MG63 (cell line): Measurements from ENCODE around the gene GORASP1. TPM values are rescaled to one million over a fixed set of nuclear protein-coding genes. Genes with fewer than 3 reads are reported as not detected.

Source experiments
- DNase-seq: peaks from one replicate; pipeline ENCODE4 v3.0.0-alpha.2; 2020
- H3K27me3 ChIP-seq: fragments of 250-450 bp; sonication (Bioruptor Pico); 2 replicates; pipeline ENCODE4 v1.5.1; 2020; ENCODE audit warnings: mild to moderate bottlenecking, moderate library complexity
- H3K36me3 ChIP-seq: fragments of 250-450 bp; sonication (Bioruptor Pico); 2 replicates; pipeline ENCODE4 v1.5.1; 2020; ENCODE audit warnings: mild to moderate bottlenecking, moderate library complexity
- H3K4me3 ChIP-seq: fragments of 250-450 bp; sonication (Bioruptor Pico); 2 replicates; pipeline ENCODE4 v1.5.1; 2020; ENCODE audit warnings: mild to moderate bottlenecking, moderate library complexity
- H3K9me3 ChIP-seq: fragments of 250-450 bp; sonication (Bioruptor Pico); 2 replicates; pipeline ENCODE4 v1.5.1; 2020; ENCODE audit warnings: mild to moderate bottlenecking, moderate library complexity
- total RNA-seq: library from RNA; depleted of rRNA; stranded (reverse); fragments of >200 nt; shearing (Covaris generic); gene quantifications from 2 replicates; pipeline ENCODE4 v1.2.3, GENCODE V29; 2014; ENCODE audit warnings: low replicate concordance

Gene GORASP1
- total RNA-seq, 1 experiment from 2014 or later = 19.4 TPM

DNA sequence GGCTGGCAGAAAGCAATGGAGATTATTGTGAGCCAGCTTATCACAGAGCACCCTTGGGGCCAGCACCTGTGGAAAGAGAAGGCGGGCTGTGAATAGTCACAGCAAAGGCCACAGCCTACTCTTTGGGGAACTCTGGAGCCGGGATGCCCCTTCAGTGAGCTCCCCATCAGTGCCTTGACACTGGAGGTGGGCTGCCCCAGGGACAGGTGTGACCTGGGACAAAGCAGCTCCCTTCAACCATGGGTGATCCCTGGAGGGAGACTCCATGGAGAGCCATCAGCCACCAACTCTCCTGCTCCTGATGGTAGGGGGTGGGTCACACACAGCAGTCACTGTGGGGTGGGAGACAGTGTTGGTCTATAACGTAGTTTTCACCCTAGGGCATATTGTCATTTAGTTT, 5.9 kb upstream of the GORASP1 start:
- no peak for DNase-seq
- H3K36me3 ChIP-seq = no peaks in the 10 kb centered on the region
- H3K9me3 ChIP-seq = no peaks in the 10 kb centered on the region
- H3K4me3 ChIP-seq = no peak overlapping the region
- no peaks in the 10 kb centered on the region for H3K27me3 ChIP-seq

- Histone ChIP-seq H3K4me3 (no peak overlapping the region), H3K36me3 (no peaks in the 10 kb centered on the region), H3K9me3 (no peaks in the 10 kb centered on the region), H3K27me3 (no peaks in the 10 kb centered on the region)
- no peak for DNase-seq
These were observed 5.1 kb upstream of the GORASP1 start for GRCh38 chr3:39112535-39112934.

DNA sequence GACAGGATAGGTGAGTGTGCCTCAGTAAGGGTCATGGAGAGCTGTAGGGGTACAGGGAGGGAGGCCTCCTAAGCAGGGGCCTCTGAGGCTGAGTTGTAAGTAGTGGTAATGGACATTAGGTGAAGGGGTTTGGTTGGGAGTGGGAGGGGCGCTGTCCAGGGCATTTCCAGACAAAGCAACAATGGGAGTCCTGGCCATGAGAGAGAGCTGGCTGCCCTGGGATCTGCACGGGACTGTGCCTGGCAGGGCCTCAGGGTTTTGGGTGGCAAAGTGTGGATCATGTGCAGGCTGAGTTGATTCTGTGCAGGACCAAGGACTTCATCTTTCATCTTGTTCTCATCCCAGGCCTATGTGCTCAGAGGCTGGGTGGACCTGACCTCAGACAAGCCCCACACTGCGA, 4.7 kb upstream of the GORASP1 start:
- Histone ChIP-seq H3K27me3 (no peaks in the 10 kb centered on the region), H3K4me3 (no peak overlapping the region), H3K9me3 (no peaks in the 10 kb centered on the region), H3K36me3 (no peaks in the 10 kb centered on the region)
- no peak for DNase-seq

GRCh38 chr3:39110041-39110639, 2.7 kb upstream of the GORASP1 start:
- H3K27me3 ChIP-seq = no peaks in the 10 kb centered on the region
- H3K4me3 ChIP-seq = no peak overlapping the region
- no peaks in the 10 kb centered on the region for H3K36me3 ChIP-seq
- no peak for DNase-seq
- no peaks in the 10 kb centered on the region for H3K9me3 ChIP-seq

- DNase-seq = no peak
- H3K9me3 ChIP-seq = no peaks in the 10 kb centered on the region
- H3K27me3 ChIP-seq = no peaks in the 10 kb centered on the region
- H3K4me3 ChIP-seq = no peak overlapping the region
- no peaks in the 10 kb centered on the region for H3K36me3 ChIP-seq
These were observed 1.7 kb upstream of the GORASP1 start for GRCh38 chr3:39109086-39109485.

- Histone ChIP-seq H3K36me3 (no peaks in the 10 kb centered on the region), H3K9me3 (no peaks in the 10 kb centered on the region), H3K4me3 (peak overlapping the region; percentile 77), H3K27me3 (no peaks in the 10 kb centered on the region)
- no peak for DNase-seq
These were observed 828 bp upstream of the GORASP1 start for GRCh38 chr3:39108200-39108710.

DNA sequence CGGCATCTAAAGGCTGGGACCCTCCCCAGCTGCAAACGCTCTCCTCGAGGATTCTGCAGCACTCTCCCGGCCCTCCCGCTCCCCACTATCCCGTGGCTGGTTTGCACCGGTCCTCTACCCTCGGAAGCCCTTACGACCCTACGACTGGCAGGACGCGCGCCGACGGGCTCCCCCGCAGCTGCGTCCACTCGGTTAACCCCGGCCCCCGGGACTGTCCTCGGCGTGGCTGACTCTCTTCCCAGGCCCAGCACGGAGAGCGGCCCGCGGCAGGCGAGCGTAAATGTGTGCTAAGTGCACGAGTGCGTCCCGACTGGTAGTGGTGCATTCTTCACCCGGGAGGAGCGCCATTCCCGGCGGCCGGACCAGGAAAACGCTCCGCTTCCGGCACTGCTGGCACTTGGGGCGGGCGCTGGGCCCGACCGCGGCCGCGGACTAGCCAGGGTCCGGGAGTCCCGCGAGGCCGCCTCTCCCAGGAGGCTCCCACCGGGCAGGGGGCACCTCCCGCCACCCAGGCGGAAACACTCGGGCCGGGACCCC, 508 bp downstream of the GORASP1 start:
- Histone ChIP-seq H3K27me3 (no peaks in the 10 kb centered on the region), H3K4me3 (peak overlapping the region; percentile 77), H3K9me3 (no peaks in the 10 kb centered on the region), H3K36me3 (no peaks in the 10 kb centered on the region)
- peak; percentile 51 for DNase-seq

DNA sequence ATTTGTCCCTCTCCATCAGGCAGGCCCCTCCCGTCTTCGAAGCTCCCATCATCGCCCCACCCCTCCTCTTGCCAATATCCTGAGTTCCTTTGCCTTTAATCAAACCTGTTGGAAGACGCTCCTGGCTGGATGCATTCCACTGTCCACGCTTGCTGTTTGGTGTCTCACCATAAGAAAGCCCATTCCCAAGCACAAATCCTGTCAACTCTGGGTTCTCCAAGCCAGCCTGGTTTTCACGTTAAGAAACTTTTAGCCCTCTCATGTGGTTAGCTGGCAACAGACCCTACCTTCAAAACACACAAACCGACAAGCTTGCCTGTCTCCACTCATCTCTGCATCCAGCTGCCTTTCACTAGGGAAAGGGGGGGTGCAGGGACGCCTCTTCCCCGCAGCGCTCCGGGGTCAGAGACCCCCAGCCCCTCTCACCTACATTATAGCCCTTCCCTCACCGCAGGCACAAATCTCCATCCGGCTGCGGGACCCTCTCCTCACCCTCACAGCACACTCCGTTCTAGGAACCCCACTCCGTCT, 1.1 kb downstream of the GORASP1 start:
- Histone ChIP-seq H3K4me3 (peak overlapping the region; percentile 77), H3K36me3 (no peaks in the 10 kb centered on the region), H3K9me3 (no peaks in the 10 kb centered on the region), H3K27me3 (no peaks in the 10 kb centered on the region)
- peak; percentile 20 for DNase-seq

DNA sequence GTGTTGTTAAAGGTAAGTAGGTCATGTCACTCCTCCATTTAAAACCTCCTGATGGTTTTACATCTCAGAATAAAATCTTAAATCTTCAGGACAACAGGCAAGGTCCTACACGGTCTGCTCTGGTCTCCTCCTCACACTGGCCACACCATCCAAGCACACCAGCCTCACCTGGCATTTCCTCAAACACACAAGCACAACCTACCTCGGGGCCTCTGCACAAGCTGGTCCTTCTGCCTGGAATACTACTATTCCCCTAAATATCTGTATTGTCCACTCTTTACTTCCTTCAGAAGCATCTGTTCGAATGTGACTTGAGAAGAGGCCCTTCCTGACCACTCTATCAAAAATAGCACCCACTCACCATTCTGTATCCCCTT, 1.8 kb downstream of the GORASP1 start:
- DNase-seq = no peak
- H3K9me3 ChIP-seq = no peaks in the 10 kb centered on the region
- H3K36me3 ChIP-seq = no peaks in the 10 kb centered on the region
- no peak overlapping the region for H3K4me3 ChIP-seq
- no peaks in the 10 kb centered on the region for H3K27me3 ChIP-seq

GRCh38 chr3:39104961-39105686, 2.3 kb downstream of the GORASP1 start:
- Histone ChIP-seq H3K27me3 (no peaks in the 10 kb centered on the region), H3K4me3 (no peak overlapping the region), H3K36me3 (no peaks in the 10 kb centered on the region), H3K9me3 (no peaks in the 10 kb centered on the region)
- no peak for DNase-seq

GRCh38 chr3:39103791-39104552, 3.5 kb downstream of the GORASP1 start:
- Histone ChIP-seq H3K4me3 (no peak overlapping the region), H3K27me3 (no peaks in the 10 kb centered on the region), H3K9me3 (no peaks in the 10 kb centered on the region), H3K36me3 (no peaks in the 10 kb centered on the region)
- no peak for DNase-seq

DNA sequence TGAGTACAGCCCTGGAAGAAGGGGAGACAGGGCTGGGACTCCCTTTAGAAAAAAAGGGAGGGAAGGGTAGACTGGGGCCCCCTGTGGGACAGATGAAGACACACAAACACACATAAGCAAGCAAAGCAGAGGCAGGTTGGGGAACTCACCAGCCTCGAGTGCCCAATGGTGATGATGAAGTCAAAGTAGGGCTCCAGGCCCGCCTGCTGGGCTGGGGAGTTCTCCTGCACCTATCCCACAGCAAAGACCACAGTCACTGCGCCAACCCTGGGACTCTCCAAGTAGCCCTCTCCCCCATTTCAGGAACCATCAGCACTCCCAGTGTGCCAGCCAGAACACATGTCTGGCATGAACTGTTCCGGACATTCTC, 4.1 kb downstream of the GORASP1 start:
- Histone ChIP-seq H3K36me3 (no peaks in the 10 kb centered on the region), H3K27me3 (no peaks in the 10 kb centered on the region), H3K9me3 (no peaks in the 10 kb centered on the region), H3K4me3 (no peak overlapping the region)
- DNase-seq = no peak

GRCh38 chr3:39102504-39103323, 4.7 kb downstream of the GORASP1 start:
- Histone ChIP-seq H3K27me3 (no peaks in the 10 kb centered on the region), H3K4me3 (no peak overlapping the region), H3K36me3 (no peaks in the 10 kb centered on the region), H3K9me3 (no peaks in the 10 kb centered on the region)
- no peak for DNase-seq

GRCh38 chr3:39101022-39101689, 6.3 kb downstream of the GORASP1 start:
- no peaks in the 10 kb centered on the region for H3K36me3 ChIP-seq
- peak; percentile 17 for DNase-seq
- H3K27me3 ChIP-seq = no peaks in the 10 kb centered on the region
- H3K9me3 ChIP-seq = no peaks in the 10 kb centered on the region
- H3K4me3 ChIP-seq = no peak overlapping the region

DNA sequence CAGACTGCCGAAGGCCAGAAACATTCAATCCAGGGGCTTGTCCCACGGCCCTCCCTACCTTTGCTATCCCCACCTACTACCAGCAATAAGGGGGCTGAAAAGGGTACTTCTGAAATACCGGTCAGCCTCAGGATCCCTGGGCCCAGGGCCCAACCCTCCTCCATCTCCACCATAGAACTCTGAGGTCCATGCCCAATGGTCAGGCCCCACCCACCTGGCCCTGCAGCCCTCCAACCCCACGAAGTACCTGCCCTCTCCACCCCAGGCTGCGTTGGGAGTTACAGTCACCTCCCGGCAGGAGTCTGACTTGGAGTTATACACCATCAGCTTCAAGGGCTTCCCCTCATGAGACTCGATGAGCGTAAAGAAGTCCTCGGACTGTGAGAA, 6.9 kb downstream of the GORASP1 start:
- no peak for DNase-seq
- Histone ChIP-seq H3K27me3 (no peaks in the 10 kb centered on the region), H3K36me3 (no peaks in the 10 kb centered on the region)

More for the DNA sequence above, 6.9 kb downstream of the GORASP1 start:
- Histone ChIP-seq H3K9me3 (no peaks in the 10 kb centered on the region), H3K4me3 (no peak overlapping the region)
